H4 (cell line): ENCODE results near the gene ANAPC16. TPM values are rescaled to one million over a fixed set of nuclear protein-coding genes. Genes with fewer than 3 reads are reported as not detected.
"Not testable (repeated sequence)": the region's sequence is repeated elsewhere in the genome, so short reads cannot be mapped to it uniquely, and the experiment has no call there.

Experiments
- DNase-seq: peaks from one replicate; pipeline ENCODE4 v3.0.0-alpha.2; 2015; ENCODE audit warnings: low spot score
- total RNA-seq: library from RNA; depleted of rRNA; stranded (reverse); fragments of >200 nt; shearing (Covaris generic); gene quantifications from 2 replicates; pipeline ENCODE4 v1.2.3, GENCODE V29; 2014

ANAPC16 gene
- total RNA-seq, 1 experiment from 2014 or later: 98.5 TPM

GRCh38 chr10:72211381-72211780 lies 4.4 kb upstream of the ANAPC16 start:
- not testable (repeated sequence) for DNase-seq

- DNase-seq: not testable (repeated sequence)
Observed at GRCh38 chr10:72211832-72212231, 4.0 kb upstream of the ANAPC16 start.

GRCh38 chr10:72218325-72218724 lies 2.5 kb downstream of the ANAPC16 start:
- DNase-seq: no peak

GRCh38 chr10:72218726-72219125 lies 2.9 kb downstream of the ANAPC16 start:
- DNase-seq: no peak

- no peak for DNase-seq
Observed at GRCh38 chr10:72219235-72219814, 3.5 kb downstream of the ANAPC16 start.

GRCh38 chr10:72220637-72221036 lies 4.8 kb downstream of the ANAPC16 start:
- DNase-seq: no peak

- DNase-seq: no peak
Observed at GRCh38 chr10:72221278-72221677, 5.5 kb downstream of the ANAPC16 start.

GRCh38 chr10:72223743-72224101 lies 7.9 kb downstream of the ANAPC16 start:
- DNase-seq: no peak

GRCh38 chr10:72224191-72224590 lies 8.4 kb downstream of the ANAPC16 start:
- not testable (repeated sequence) for DNase-seq

- no peak for DNase-seq
Observed at GRCh38 chr10:72226418-72227027, 10.7 kb downstream of the ANAPC16 start.

GRCh38 chr10:72227826-72228225 lies 12.0 kb downstream of the ANAPC16 start:
- DNase-seq: no peak

- no peak for DNase-seq
Observed at GRCh38 chr10:72228318-72228751, 12.5 kb downstream of the ANAPC16 start.

GRCh38 chr10:72229261-72230251 lies 13.7 kb downstream of the ANAPC16 start:
- DNase-seq: no peak

- DNase-seq: no peak
Observed at GRCh38 chr10:72233621-72234020, 17.8 kb downstream of the ANAPC16 start.

- no peak for DNase-seq
Observed at GRCh38 chr10:72234560-72235095, 18.8 kb downstream of the ANAPC16 start.

- no peak for DNase-seq
Observed at GRCh38 chr10:72235544-72236279, 19.9 kb downstream of the ANAPC16 start.

GRCh38 chr10:72238392-72239175 lies 22.8 kb downstream of the ANAPC16 start:
- DNase-seq: no peak

GRCh38 chr10:72239409-72239808 lies 23.6 kb downstream of the ANAPC16 start:
- no peak for DNase-seq

GRCh38 chr10:72240371-72240770 lies 24.6 kb downstream of the ANAPC16 start:
- no peak for DNase-seq

GRCh38 chr10:72241691-72242252 lies 26.0 kb downstream of the ANAPC16 start:
- no peak for DNase-seq
